Measurements from ENCODE around the gene PPIL6.
A peak's percentile ranks its signal among the peaks of the same experiment; 100 is the strongest.

PPIL6 gene

GRCh38 chr6:109449064-109449794 lies 8.8 kb upstream of the PPIL6 start:
- no peak for DNase-seq

- DNase-seq: no peak
Observed at GRCh38 chr6:109448615-109449014, 8.2 kb upstream of the PPIL6 start.

DNA sequence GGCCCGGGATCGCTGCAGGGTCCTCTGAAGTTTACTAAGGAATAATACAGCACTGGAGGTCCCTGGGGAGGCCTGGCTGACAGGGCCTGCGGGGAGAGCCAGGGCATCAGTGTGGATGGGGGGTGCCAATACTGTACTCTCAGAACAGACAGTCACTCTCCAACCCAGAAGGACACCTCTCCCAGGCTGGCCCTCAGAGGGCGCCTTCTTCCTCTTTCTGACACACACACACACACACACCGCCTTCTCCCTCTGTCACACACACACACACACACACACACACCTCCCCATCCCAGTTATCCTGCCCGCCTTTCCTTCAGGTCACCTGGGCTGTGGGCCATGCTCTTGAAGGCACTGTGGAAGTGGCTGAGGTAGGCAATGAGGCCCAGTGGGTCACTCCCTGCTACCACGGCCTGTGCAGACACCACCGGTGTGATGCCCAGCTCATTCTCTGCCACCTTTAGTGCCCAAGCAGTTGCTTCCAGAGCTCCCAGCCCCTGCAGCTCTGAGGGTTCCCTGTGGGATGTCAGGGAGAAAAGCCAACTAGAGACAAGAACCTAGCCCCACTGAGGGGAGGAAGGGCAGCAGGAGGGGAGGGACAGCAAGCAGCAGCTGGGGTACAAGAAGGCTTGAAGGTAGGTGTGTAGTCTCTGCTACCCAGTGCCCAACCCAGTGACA lies 7.6 kb upstream of the PPIL6 start:
- DNase-seq: no peak

GRCh38 chr6:109447087-109447486 lies 6.7 kb upstream of the PPIL6 start:
- no peak for DNase-seq

DNA sequence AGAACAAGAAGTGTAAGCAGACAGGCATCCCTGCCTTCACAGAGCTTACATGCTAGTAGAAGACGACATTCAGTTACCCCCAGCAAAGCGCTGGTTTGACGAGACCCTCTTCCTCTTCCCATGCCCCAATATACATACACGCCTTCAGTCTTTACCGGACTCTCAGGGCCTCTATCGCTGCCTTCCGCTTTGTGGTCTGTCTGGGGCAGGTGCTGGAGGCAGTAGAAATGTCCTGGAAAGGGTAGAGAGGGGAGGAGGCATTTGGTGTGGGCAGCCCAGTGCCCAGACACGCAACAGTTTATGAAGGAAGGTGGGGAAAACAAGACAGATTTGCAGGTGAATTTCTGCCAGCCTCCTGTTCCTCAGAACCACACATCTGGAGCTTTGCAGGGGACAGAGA lies 6.1 kb upstream of the PPIL6 start:
- no peak for DNase-seq

DNA sequence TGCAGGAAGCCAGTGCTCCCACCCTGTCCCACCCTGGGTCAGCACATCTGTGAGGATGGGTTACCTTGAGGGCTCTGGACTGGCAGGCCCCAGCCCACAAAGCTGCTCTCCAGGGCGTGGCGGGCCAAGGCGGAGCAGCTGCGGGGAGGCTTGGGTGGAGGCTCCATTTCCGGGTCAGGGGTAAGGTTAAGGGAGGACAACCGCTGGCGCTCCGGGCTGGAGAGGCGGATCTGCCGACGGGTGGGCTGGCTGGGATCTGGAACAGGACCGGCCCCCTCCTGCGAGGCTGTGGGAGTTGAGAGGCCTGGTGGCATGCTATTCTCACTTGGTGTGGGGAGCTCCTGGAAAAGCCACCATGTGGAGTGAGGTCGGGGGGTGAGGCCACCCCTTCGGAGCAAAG lies 5.6 kb upstream of the PPIL6 start:
- DNase-seq: no peak

DNA sequence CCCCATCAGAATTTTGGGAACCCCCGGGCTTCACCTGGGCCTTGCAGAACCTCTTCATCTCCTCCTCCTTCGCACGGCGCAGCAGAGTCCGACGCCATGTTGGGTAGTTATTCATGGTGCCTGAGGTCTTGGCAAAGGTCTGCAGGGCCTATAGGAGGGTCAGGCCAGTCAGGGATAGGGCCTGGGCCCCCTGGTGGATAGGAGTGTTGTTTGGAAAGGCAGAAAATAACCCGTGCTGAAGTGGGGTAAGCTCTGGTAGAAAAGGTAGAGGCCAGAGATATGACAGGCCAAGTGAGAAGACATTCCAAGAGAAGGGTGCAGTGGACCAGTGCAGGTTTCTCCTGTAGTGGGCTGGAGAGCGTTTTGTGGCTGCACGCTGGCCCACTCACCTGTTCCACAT lies 5.0 kb upstream of the PPIL6 start:
- DNase-seq: no peak

DNA sequence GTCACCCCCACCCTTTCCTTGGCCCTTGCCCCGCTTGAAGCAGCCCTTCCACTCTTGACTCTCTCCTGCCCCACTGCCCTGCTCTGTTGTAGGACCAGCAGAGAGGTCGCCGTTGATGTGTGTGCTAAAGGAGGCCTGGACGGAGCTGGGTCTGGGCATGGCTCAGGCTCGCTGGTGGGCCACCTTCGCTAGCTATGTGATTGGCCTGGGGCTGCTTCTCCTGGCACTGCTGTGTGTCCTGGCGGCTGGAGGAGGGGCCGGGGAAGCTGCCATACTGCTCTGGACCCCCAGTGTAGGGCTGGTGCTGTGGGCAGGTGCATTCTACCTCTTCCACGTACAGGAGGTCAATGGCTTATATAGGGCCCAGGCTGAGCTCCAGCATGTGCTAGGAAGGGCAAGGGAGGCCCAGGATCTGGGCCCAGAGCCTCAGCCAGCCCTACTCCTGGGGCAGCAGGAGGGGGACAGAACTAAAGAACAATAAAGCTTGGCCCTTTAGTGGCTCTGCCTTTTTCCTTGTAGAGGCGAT lies 3.1 kb upstream of the PPIL6 start:
- DNase-seq: no peak

DNA sequence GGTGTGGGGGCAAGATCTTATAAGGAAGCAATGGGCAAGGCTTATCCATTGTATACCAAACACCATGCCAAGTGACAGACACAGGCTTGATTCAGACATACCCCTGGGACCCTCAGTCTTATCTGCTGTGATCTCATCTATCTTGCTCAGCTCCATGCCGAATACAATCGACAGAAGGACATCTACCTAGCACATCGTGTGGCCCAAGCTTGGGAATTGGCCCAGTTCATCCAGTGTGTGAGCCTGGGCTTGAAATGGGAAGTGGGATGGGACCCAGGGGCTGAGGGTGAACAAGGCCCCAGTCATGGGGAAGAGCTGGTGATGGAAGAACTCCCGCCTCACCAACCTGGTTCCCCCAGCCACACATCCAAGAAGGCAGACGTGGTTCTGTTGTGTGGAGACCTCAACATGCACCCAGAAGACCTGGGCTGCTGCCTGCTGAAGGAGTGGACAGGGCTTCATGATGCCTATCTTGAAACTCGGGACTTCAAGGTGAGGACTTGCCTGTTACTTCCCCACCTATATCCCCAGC lies 2.0 kb upstream of the PPIL6 start:
- DNase-seq: no peak

GRCh38 chr6:109441069-109441816 lies 815 bp upstream of the PPIL6 start:
- no peak for DNase-seq

GRCh38 chr6:109436041-109436440 lies 4.4 kb downstream of the PPIL6 start:
- DNase-seq: no peak

- no peak for DNase-seq
Observed at GRCh38 chr6:109434456-109434855, 6.0 kb downstream of the PPIL6 start.

DNA sequence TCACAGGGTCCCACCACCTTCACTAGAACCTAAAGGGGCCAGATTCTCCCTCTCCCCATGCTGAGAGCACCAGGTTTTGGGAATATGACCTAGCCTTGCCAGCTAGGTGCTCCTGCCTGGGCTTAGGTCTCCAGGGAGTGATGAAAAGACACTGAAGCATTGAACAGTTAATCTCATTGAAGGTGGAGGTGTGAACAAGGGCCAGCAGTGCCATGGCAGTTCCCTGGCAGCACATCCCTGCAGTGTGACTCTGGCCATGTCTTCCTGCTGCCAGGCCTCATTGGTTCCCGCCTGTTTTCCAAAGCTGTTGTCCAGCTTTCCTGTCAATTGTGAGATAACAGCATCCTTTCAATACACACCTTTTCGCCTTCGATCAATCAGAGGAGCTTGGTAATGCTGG lies 10.9 kb downstream of the PPIL6 start:
- DNase-seq: no peak

DNA sequence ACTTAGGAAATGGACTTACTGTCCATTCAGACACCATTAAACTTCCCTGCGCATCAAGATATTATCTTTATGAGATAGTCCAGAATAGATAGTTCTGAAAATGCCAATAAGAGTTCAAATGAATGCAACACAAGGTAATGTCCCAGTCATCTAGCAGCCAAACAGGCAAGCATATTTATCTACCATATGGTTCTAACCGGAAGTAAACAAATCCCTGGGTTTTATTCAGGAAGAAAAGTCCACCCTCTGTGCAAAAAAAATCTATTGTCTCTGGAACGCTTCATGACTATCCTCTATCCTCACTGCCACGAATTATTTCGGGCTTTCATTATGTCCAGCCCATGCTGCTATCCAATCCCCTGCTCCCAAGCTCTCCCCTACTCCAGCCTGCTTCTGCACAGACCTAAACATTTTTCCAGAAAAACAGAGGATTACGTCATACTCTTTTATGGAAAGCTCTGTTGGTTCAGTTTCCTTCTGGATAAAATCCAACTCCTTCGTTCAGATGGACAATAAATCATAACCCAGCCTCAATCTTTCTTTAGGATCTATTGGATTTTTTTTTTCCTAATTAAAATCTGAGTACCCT lies 11.4 kb downstream of the PPIL6 start:
- peak in 1 of 2 experiments; percentile 33 for DNase-seq

- DNase-seq: no peak
Observed at GRCh38 chr6:109424946-109425345, 15.5 kb downstream of the PPIL6 start.

- DNase-seq: no peak
Observed at GRCh38 chr6:109421184-109421583, 19.2 kb downstream of the PPIL6 start.

DNA sequence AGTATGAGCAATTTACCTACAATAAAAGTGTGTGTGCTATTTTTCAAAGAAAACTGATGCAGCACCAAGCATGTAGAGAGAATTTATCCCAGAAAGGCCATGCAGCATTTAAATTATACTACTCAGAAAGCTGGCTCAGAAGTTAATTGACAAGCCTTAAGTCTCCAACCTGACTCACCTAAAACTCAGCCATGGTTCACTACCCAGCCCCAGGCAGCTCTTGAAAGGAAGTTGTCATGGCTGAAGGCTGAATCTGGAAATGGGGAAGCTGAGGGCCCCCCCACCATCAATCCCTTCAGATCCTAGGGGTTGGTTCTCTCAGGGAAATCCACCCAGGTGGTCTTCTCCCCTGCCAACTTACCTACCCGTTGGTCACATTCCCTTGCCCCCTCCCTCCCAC lies 19.7 kb downstream of the PPIL6 start:
- DNase-seq: no peak

GRCh38 chr6:109417646-109418045 lies 22.8 kb downstream of the PPIL6 start:
- DNase-seq: no peak

DNA sequence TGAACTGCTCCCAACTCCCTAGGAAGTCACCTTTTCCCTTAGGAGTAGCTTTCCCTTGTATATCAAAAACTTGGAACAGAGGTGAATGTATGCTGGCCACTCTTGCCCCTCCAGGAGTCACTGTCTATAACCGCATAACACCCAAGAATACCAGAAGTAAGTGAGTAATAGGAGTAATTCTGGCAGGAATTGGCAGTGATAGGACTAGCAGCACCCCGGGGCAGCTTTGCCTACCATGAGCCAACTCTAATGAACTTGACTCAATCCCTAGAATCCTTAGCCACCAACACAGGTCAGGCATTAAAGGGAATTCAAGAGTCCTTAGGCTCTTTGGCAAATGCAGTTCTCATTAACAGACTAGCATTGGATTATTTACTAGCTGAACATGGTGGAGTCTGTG lies 29.4 kb downstream of the PPIL6 start:
- no peak for DNase-seq

DNA sequence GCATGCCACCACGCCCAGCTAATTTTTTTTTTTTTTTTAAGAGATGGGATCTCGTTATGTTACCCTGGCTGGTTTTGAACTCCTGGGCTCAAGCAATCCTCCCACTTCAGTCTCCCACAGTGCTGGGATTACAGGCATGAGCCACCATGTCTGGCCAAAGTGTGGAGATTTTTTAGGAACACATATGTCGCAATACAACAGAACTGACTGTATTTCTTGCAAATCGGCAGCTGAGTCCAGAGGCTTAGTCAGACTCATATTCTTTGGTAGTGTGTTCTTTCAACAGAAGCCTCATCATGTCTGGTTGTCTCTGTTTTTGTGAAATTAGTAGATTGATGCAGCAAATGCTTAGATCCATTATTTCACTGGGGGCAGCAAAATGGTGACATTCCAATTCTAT lies 34.2 kb downstream of the PPIL6 start:
- DNase-seq: no peak

DNA sequence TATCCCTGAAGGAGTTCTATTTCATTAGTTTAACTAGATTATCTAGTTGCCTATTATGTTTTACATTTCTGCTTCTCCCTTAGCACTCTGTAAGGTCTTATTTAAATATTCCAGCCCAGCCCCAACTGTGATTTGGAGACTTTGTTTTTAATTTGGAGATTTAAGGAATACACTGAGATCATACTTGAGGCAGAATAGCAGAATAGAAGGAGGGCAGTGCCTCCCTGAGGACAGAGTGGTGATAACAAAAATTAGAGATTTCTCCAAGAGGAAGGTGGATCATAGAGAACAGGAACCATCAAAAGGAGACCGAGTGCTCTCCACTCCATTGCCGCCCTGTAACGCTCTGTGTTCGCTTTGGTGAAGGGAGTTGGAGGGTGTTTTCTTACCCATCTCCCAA lies 43.4 kb downstream of the PPIL6 start:
- no peak for DNase-seq

- DNase-seq: no peak
Observed at GRCh38 chr6:109396046-109396718, 44.2 kb downstream of the PPIL6 start.

DNA sequence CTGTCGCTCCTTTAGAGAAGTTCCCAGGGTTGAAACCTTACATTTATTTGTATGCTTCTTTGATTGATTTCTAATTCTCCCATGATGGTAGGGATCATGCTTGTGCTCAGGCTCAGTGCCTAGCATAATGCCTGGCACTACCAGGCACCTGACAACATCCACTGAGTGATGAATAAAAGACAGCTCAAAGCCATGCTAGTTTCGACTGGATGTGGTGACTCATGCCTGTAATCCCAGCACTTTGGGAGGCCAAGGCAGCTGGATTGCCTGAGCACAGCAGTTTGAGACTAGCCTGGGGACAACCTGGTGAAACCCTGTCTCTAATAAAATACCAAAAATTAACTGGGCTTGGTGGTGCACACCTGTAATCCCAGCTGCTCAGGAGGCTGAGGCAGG lies 46.5 kb downstream of the PPIL6 start:
- no peak for DNase-seq

Data from NCI-H446 (cell line).